RPMI7951 (cell line): ENCODE data around the gene AHI1. TPM values are rescaled to one million over a fixed set of nuclear protein-coding genes. Genes with fewer than 3 reads are reported as not detected.

ENCODE experiments used
- DNase-seq: peaks from one replicate; pipeline ENCODE4 v3.0.0-alpha.2; 2012; ENCODE audit warnings: low read depth
- total RNA-seq: library from RNA; depleted of rRNA; stranded (reverse); fragments of >200 nt; shearing (Covaris generic); gene quantifications from 2 replicates; pipeline ENCODE4 v1.2.3, GENCODE V29; 2014; rRNA removed

The AHI1 gene
- 10.8 and 22.9 TPM in 2 replicates for total RNA-seq

DNA sequence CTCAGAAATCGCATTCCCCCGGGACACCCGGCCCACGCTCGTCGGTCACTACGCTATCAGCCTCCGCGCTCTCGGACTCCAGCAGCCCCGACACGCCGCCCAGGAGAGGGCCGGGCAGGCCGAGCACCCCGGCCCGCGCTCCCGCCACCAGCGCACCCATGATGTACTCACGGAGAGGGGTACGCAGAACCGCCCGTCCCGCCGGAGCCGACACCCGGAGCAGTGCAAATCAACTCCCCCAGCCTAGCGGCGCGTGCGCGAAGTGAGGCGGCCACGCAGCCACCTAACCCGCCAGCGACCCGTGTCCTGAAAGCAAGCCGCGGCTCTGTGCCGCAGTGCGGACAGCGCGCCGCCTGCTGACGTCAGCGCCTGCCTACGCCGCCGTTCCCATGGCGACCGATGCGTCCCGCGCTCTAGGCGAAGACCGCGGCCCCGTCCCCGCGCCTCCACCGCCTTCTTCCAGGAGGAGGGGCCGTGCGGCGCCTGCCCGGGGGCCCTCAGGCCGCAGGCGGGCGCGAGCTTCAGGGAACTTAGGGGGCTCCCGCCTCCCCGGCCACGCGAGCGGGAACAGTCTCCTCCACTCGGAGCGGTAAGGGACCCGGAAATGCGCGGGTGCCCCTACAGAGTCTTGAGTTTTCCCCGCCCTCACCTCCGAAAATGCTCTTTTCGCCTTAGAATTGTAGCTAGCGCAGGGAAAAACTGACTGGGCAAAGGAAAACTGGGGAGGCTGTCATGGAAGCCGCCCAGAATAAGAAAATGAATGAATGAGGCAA lies at the start of gene AHI1:
Gene AHI1 (minus strand): TSS at position 329 of the 773 bp plus-strand sequence. CDS start 5,503 bp downstream, outside the sequence.
- DNase-seq = peak; percentile 93

DNA sequence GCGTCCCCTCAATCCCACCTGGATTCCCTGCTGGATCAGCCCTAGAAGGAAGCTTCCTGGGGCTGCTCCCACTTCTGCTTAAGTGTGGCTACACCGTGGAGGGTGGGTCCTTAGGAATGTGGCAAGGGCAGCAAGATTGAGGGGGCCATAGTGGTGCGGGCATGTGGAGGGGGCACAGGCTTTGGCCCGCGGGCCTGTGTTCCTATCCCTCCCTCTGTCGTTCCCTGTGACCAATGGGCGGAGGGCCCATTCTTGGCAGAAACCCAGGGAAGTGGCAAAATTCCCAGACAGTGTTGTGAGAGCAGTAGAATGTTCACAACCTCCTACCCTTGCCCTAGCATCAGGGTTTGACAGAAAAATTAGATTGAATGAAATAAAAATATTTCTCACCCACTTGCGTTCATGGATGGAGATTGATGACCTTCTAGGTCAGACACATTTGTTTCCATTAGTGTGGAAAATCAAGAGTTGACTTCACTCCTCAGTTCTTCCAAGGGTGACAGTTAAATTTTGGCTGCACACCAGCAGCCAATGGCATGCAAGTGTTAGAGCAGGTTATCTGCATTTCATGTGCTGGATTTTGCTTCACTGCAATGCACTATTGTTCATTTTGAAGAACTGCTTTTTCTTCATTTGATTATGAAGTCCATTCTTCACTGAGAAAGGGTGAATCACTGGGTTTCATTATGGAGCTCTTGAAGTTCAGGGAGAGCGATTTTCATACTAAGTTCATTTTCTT lies 49.3 kb upstream of the AHI1 start:
- DNase-seq = peak; percentile 5

DNA sequence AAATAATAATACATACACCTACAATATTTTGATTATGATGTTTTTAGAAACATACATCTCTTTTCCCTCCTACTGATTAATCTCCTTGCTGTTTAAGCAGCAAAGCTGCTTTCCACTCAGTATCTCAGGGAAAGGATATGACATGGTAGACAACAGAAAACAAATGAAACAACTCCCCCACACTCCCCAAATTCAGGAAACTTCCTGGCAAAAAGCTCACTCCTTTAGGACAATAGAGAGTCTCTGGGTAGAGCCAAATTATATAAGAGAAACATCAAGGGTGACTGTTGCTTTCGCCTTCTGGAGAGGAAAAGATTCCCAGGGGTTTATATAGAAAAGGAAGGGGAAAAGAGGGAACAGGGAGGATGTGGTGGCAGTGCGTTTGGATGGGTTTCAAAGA lies 48.7 kb upstream of the AHI1 start:
- no peak for DNase-seq

DNA sequence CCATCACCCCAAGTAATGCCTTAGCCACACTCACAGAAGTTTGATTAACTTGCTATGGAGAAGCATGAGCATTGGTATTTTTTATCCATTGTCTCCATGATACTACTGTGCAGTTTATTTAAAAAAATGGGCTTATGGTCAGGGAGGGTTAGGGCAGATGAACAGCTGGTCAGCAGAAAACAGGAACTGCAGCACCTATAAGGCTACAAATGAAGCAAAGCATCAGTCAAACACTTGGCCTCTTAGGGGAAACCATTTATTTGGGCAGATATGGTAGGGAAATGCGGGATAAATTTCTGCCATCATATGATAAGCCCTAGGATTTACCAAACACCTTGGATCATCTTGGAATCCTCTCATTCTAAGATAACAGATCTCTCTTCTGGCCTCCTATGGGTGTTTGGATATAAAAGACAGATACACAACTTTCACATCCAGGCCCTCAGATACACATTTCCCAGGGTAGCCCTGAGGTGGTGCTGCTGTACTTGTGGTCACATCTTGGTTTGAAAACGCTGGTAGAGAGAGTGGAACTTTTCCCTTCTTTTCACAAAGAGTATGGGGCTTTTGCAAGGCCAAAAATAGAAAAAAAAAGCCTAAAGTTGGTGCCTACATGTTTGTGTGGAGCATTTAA lies 42.8 kb upstream of the AHI1 start:
- peak; percentile 40 for DNase-seq

DNA sequence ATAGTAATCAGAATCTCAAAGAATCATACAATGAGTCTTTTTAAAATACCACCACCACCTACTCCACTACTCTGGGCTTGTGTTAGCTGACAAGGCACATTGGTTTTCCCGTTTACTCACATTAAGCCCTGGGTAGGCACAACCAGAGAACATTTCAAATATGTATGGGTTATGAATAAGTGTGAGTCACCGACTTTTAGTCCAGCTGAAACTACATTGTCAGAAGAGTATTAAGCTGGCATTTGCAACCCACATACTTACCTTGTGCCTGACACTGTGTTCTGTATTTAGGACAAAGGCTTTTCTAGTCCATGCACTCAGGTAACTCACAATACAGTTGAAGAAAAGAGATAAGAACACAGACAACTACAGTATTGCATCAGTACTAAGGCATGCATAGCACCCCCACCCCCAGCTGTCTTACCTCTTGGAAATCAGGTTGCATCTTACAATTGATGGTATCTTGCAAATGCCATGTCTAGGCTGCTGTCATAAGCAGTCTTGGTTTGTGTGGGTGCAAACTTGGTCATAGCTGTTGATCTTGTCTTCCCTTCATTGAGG lies 40.3 kb upstream of the AHI1 start:
- peak; percentile 58 for DNase-seq

DNA sequence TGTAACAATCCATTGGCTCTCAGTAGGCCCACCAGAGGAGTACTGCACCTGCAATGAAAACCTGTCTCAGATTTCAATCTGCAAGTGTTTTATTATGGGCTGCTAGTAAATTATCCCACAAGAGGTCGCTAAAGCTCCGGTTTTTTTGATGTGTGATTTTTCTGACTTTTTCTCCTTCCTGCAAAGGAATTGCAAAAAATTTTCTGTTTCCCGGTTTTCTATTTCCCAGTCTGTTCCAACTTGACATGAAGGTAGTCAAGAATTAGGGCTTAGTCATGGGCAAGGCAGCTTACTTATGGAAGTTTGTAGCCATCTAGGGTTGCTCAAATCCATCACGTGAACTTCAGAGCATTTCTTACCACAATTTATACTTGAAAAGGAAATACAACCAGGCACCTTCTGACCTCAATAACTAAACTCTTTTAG lies 38.5 kb upstream of the AHI1 start:
- peak; percentile 74 for DNase-seq

DNA sequence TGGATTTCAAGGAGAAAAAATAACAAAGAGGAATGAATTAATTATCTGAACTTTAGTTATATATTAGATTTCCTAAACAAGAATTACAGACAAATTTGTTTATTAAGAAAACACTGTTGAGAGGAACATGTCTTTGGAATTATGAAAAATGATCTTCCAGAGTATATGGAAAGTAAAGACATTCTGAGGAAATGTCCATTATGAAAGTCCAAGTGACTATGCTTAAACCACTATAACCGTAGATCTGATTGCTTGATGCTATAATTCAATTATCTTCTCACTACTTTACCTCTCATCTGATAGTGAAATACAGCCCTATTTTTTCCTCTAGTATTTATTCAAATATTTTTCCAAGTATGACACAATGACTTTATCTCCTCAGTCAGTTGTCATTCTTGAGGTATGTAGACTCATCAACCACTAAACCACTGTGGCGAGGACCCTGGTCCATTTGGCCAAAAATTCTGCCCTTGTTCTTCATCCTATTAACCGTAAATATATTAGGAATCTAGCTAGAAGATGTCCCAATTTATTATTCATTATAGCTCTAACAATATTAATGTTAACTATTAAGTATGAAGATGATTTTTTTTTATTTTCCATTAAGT lies 37.3 kb upstream of the AHI1 start:
- DNase-seq = peak; percentile 48

DNA sequence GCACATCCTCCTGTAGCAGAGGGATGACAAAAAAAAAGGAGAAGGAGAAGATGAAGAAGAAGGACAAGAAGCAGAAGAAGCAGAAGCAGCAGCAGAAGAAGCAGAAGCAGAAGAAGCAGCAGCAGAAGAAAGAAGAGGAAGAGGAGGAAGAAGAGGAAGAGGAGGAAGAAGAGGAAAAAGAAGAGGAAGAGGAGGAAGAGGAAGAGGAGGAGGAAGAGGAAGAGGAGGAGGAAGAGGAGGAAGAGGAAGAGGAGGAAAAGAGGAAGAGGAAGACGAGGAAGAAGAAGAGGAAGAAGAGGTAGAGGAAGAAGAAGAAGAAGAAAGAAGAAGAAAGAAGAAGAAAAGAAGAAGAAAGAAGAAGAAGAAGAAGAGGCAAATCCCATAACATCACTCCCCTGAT lies 35.0 kb upstream of the AHI1 start:
- no peak for DNase-seq

DNA sequence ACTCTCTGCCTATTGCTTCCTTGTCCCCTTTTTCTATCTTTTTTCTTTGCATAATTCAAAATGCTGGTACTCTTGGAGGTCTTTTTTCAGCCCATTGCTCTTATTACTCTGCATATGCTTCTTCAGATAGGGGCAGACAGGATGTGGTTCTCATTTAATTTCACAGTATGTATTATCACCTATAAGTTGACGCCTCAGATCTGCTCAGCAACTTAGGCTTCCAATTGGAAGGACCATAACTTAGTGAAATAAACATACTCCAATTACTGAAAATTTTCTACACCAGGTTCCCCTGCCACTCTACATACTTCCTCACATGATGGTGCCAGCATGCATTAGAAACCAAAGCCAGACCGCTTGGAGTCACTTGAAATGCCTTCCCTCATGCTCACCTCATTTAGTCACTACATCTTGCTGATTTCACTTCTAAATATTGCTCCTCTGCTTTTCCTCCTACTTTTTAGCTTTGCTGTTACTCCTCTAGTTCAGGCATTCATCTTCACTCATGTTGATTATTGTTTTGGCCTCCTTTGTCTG lies 34.5 kb upstream of the AHI1 start:
- no peak for DNase-seq

DNA sequence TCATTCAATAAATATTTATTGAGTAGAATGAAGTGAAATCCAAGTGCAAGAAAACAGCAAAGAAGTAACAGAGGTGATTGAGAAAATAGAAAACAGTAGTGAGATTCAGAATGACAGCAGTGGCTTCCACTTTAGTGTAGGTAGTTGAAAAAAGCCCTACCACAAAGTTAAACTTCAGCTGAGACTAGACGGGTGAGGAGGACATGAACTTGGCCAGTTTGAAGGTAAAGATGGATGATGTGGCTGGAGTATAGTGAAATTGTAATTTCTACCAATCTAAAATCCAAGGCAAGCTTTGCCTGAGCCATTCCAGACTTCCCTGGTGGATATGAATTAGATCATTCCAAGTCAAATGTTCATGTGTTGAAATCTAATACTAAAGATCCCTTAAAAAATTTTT lies 32.6 kb upstream of the AHI1 start:
- no peak for DNase-seq

DNA sequence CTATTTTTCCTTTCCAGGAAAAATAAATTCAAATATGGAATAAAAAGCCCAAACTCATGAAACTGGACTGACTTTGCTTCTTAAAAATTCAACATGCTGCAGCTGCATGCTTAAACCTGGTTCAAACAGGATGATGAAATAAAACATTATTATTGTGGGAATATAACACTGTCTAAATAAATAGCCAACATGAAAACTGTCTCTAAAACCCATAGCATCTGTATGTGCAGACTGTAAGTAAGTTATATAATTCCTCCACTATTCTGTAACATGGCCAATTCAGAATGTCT lies 30.4 kb upstream of the AHI1 start:
- no peak for DNase-seq

DNA sequence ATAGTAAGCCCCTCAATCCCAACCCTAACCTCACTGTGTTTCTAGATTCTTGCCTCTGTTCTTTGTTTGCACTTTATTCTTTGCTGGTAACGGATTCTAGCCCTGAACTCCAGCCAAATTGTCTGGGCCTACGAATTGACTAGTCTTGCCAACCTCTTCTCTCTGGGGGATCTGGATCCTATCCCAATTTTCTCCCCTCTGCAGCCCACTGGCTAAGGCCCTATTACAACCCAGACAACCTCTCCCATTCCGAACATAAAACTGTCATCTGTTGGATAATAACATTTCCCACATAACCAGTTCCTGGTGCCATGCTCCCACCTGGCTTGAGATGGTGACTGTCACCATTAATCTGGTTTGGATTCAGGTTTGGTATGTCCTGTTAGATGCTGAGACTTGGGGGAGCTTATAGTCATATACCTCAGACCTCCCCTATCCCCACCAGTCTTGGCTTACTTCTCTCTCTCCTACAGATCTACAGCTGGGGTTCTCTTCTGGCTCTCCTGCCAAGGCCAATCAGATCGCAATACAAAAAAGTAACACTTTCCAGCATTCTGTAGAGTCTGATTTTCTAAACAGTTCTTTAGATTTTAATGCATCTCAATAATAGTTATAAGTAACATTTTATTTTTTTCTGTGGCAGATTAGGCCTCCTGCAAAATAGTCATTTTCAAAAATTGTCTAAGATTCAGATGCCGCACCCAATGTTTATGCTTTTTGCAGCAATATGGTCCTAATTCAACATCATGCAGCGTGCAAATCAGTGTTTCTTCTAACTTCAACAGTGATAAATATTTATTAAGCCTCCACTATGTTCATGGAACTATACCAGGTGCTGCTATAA lies 29.8 kb upstream of the AHI1 start:
- DNase-seq = no peak

DNA sequence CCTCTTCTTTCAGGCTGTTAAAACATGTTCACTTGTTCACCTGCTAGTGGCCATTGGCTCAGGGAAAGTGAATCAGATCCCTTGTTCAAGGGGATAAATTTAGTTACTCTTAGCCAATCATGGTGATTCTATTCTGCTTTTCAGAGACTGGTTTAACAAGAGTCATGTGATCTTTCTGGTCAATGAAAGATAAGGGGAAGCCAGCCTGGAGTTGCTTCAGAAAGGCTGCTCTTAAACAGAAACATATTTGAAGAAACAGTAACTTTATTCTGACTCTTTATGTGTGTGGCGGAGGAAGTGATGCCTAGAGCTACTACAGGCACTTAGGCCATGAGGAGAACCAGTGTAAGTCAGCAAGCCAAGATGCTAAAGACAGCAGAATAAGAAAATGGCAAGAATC lies 28.1 kb upstream of the AHI1 start:
- DNase-seq = no peak

DNA sequence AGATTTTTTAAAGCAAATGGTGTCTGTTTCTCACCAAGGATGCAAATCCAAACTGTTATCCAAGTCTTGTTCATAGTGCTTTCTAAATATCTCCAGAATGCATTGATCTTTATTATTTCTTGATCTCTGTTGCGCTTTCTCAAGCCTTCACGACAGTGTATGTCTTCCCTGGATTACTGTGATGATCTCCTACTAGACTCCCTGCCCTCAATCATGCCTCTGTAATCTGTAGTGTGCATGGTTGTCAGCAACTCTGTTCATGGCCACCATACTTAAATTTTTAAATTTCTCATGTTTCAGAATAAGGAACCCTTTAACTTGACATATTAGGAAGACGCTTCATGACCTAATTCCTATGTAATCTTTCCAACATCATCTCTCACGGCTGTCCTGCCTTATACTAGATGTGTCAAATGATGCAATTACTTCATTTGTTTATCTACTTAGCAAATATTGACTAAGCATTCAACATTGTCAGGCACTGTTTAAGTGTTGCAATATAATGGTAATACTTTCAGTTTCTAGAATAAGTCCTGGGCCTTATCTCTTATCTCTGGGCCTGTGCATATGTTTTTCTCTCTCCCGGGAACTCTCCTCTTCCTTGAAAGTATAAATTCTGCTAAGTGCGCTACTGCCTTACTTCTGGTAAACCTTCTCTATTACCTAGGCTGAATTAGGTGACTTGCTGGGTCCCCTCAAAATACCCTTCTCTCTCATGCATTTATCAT lies 25.6 kb upstream of the AHI1 start:
- no peak for DNase-seq

DNA sequence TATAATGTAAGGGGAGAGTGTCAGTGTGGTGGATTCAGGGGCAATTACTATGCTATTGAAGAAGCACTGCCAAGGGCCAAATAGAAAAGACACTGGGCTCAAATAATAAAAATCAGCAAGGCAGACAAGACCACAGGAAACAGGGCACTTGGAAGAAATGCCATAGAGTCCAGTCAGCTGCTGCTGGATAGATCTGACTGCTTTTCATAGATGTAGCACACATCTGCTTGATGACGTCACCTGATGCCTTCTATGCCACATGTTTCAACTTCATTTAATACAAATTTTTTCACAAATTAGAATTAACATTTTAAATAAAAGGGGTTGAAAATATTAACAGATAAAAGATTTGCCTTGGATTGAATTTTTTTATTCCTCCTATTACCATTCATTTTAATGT lies 23.9 kb upstream of the AHI1 start:
- peak; percentile 18 for DNase-seq

DNA sequence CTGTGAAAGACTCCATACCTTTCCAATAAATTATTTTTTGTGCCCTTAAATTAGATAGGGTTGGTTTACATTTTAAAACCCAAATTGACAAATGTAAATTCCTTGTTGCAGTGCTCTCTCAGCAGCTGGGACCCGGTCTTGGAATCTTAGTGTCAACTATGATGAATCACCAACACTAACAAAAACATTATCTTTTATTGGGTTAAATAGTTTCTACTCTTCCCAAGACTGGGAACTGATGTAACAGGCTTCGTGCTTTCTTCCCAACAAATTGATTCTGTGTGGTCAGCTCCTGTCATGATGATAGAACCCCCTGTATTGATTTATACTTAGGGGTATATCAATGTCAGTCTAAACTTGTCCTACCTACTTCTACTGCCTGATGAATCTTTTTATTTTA lies 23.2 kb upstream of the AHI1 start:
- DNase-seq = no peak

DNA sequence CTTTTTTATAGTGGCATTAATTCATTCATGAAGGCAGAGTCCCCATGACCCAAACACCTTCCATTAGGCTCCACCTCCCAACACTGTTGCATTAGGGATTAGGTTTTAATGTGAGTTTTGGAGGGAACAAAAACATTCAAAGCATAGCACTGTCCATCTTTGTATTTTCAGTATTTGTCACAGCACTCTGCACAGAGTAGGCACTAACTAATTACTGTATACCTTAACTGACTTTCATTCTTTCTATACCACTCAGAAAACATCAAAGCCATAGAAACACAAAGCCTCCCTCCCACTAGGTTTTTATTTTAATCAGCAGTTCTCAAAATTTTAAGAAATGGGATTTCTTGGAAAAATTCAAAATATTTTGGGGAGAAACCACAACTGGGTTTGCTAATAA lies 21.8 kb upstream of the AHI1 start:
- DNase-seq = no peak

DNA sequence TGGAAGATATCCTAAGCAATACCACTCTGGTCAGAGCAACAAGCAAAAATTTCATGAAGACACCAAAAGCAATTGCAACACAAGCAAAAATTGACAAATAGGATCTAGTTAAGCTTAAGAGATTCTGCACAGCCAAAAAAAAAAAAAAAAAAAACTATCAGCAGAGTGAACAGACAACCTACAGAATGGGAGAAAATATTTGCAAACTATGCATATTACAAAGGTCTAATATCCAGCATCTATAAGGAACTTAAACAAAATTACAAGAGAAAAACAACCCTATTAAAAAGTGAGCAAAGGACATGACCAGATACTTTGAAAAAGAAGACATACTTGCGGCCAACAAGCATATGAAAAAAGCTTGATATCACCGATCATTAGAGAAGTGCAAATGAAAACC lies 20.0 kb upstream of the AHI1 start:
- no peak for DNase-seq

DNA sequence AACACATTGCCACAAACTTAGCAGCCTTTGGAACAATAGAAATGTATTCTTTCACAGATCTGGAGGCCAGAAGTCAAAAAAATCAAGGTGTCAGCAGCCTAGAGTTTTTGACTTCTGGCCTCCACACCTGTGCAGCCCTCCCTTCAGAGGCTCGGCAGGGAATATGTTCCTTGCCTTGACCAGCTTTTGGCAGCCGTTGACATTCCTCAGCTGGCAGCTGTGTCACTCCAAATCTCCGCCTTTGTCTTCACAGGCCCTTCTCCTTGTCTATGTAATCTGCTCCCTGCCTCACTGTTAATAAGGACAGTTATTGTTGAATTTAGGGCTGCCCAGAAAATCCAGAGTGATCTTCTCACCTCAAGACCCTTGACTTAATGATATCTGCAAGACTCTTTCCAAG lies 17.2 kb upstream of the AHI1 start:
- no peak for DNase-seq

DNA sequence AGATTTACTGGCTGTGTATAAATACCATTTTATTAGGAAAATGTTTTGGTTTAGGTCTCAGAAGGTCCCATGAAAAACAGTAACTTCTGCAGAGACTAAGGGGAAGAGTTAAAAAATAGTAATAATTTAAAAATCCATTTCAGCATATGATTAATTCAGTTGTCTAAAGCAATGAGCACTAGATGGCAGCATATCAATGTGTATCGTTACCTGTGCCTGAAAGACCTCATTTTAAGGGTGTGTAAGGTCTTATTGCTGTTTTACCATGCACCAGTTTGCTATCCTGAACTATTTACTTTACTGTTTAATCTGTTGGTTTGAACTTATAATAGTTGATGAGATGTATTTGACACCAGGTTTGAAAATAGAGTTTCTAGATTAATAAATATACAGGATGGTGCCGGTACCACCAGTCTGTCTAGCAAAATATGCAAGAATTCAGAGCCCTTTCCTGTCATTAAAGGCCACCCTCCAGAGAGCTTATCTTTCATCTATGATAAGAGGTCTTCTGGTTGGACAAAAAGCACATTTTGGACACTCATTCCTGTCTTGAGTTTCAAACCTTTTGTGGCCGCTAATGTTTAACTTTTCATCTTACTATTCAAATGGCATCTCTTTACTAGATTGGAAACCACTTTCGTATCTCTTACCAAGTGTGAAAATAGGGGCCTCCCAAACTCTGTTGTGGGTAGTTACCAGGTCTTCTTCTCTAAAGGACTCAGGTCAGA lies 8.9 kb upstream of the AHI1 start:
- DNase-seq = peak; percentile 47
